DND-41 (cell line): ENCODE results near the gene ZNF445.
"Not testable (repeated sequence)": the region's sequence is repeated elsewhere in the genome, so short reads cannot be mapped to it uniquely, and the experiment has no call there.

Experiments used
- ATAC-seq: fragments of 200-7000 bp; cut with Tn5 transposase; 3 replicates; pipeline ENCODE4 v1.9.1; 2021; ENCODE audit warnings: low read depth; ENCODE audit not compliant: insufficient read depth
- DNase-seq: peaks from one replicate; pipeline ENCODE4 v3.0.0-alpha.2; 2020
- H2AFZ ChIP-seq: 2 replicates; pipeline ENCODE4 v1.6.0; 2012; ENCODE audit warnings: low read depth, low read length
- H3K27ac ChIP-seq: 2 replicates; pipeline ENCODE4 v1.5.1; 2012; ENCODE audit warnings: low read length, inconsistent platforms
- H3K27me3 ChIP-seq: fragments of 200-600 bp; sonication (generic); 2 replicates; pipeline ENCODE4 v1.6.0; 2012; ENCODE audit warnings: low read length, mild to moderate bottlenecking, inconsistent platforms; ENCODE audit not compliant: insufficient read depth, poor library complexity
- H3K36me3 ChIP-seq: 2 replicates; pipeline ENCODE4 v1.5.1; 2012; ENCODE audit warnings: low read length, inconsistent platforms; ENCODE audit not compliant: insufficient read depth
- H3K4me1 ChIP-seq: 2 replicates; pipeline ENCODE4 v1.5.1; 2012; ENCODE audit warnings: mild to moderate bottlenecking, low read length; ENCODE audit not compliant: insufficient read depth
- H3K4me2 ChIP-seq: 2 replicates; pipeline ENCODE4 v1.6.0; 2012; ENCODE audit warnings: mild to moderate bottlenecking, moderate library complexity, low read length, inconsistent platforms; ENCODE audit not compliant: insufficient read depth
- H3K4me3 ChIP-seq, 2 experiments: fragments of 200-600 bp in 1 of 2; shearing (Covaris generic) in 1 of 2; 2 replicates each; pipeline ENCODE4 v1.5.1; 2012 to 2016; ENCODE audit warnings: inconsistent platforms in 2 of 2, low read length in 2 of 2, mild to moderate bottlenecking in 2 of 2, low read depth in 1 of 2, moderate library complexity in 1 of 2
- H3K79me2 ChIP-seq: 2 replicates; pipeline ENCODE4 v1.6.0; 2012; ENCODE audit warnings: low read length, inconsistent platforms; ENCODE audit not compliant: insufficient read depth
- H3K9ac ChIP-seq: 2 replicates; pipeline ENCODE4 v1.6.0; 2012; ENCODE audit warnings: low read depth, mild to moderate bottlenecking, inconsistent platforms, low read length, moderate library complexity
- H3K9me3 ChIP-seq: 2 replicates; pipeline ENCODE4 v1.5.1; 2012; ENCODE audit warnings: low read length, moderate library complexity, mild to moderate bottlenecking, inconsistent platforms; ENCODE audit not compliant: insufficient read depth, severe bottlenecking
- H4K20me1 ChIP-seq: 2 replicates; pipeline ENCODE4 v1.6.0; 2012; ENCODE audit warnings: low read length; ENCODE audit not compliant: insufficient read depth
- EZH2 ChIP-seq: IDR thresholded peaks from 3 replicates; pipeline ENCODE4 v1.6.1; 2012; ENCODE audit warnings: borderline replicate concordance, low read depth, mild to moderate bottlenecking, moderate library complexity, low read length, inconsistent platforms; ENCODE audit not compliant: severe bottlenecking
- TF ChIP-seq, protein P1 (sequence below): IDR thresholded peaks from 2 replicates; pipeline ENCODE4 v1.5.1; 2012; ENCODE audit warnings: borderline replicate concordance, low read length, moderate library complexity, mild to moderate bottlenecking; ENCODE audit not compliant: poor library complexity, severe bottlenecking; ENCODE audit errors: extremely low read depth

The ZNF445 gene

DNA sequence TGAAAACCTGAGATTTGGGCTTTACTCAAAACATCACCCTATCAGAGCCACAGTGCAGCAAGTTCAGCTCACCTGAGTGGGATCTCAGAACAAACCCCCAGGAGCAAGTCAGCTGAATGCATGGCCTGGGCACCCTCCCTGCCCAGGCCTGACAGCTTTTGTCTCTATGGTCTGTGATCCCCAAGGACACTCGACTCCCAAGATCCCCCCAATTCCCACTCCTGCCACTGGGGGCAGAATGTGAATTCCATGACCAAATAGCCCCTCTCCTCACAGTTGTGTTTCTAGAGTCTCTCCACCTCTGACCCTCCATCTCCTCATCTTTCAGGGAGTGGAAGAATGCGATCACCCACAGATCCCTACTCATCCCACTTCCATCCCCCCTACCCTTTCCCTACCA is 58.9 kb downstream of the ZNF445 start:
- no peak overlapping the region for H2AFZ ChIP-seq
- no peak overlapping the region for H3K9ac ChIP-seq
- no peak overlapping the region for H3K27ac ChIP-seq
- no peak overlapping the region for H3K4me3 ChIP-seq
- DNase-seq (no peak), ATAC-seq (no peak)
- no peaks in the 10 kb centered on the region for H4K20me1 ChIP-seq
- H3K4me2 ChIP-seq = no peak overlapping the region
- no peaks in the 10 kb centered on the region for H3K27me3 ChIP-seq
- H3K4me1 ChIP-seq = no peaks in the 10 kb centered on the region
- H3K9me3 ChIP-seq = no peaks in the 10 kb centered on the region
- TF ChIP-seq, protein P1, sequence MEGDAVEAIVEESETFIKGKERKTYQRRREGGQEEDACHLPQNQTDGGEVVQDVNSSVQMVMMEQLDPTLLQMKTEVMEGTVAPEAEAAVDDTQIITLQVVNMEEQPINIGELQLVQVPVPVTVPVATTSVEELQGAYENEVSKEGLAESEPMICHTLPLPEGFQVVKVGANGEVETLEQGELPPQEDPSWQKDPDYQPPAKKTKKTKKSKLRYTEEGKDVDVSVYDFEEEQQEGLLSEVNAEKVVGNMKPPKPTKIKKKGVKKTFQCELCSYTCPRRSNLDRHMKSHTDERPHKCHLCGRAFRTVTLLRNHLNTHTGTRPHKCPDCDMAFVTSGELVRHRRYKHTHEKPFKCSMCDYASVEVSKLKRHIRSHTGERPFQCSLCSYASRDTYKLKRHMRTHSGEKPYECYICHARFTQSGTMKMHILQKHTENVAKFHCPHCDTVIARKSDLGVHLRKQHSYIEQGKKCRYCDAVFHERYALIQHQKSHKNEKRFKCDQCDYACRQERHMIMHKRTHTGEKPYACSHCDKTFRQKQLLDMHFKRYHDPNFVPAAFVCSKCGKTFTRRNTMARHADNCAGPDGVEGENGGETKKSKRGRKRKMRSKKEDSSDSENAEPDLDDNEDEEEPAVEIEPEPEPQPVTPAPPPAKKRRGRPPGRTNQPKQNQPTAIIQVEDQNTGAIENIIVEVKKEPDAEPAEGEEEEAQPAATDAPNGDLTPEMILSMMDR = peak; percentile 46
- TF ChIP-seq EZH2 = no peak
- no peaks in the 10 kb centered on the region for H3K36me3 ChIP-seq
- no peaks in the 10 kb centered on the region for H3K79me2 ChIP-seq

DNA sequence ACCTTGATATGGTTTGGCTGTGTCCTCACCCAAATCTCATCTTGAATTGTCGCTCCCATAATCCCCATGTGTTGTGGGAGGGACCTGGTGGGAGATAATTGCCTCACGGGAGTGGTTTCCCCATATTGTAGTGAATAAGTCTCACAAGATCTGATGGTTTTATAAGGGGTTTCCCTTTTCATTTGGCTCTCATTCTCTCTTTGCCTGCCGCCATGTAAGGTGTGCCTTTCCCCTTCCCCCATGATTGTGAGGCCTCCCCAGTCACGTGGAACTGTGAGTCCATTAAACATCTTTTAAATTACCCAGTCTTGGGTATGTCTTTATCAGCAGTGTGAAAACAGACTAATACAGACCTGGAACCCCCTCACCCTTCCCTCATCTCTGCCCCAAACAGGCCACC is 59.4 kb downstream of the ZNF445 start:
- not testable (repeated sequence) for DNase-seq, H3K9ac ChIP-seq, H4K20me1 ChIP-seq, H3K79me2 ChIP-seq, H3K36me3 ChIP-seq, H3K4me3 ChIP-seq, ATAC-seq, H3K27me3 ChIP-seq, H3K9me3 ChIP-seq, H2AFZ ChIP-seq, H3K27ac ChIP-seq, H3K4me1 ChIP-seq, H3K4me2 ChIP-seq

DNA sequence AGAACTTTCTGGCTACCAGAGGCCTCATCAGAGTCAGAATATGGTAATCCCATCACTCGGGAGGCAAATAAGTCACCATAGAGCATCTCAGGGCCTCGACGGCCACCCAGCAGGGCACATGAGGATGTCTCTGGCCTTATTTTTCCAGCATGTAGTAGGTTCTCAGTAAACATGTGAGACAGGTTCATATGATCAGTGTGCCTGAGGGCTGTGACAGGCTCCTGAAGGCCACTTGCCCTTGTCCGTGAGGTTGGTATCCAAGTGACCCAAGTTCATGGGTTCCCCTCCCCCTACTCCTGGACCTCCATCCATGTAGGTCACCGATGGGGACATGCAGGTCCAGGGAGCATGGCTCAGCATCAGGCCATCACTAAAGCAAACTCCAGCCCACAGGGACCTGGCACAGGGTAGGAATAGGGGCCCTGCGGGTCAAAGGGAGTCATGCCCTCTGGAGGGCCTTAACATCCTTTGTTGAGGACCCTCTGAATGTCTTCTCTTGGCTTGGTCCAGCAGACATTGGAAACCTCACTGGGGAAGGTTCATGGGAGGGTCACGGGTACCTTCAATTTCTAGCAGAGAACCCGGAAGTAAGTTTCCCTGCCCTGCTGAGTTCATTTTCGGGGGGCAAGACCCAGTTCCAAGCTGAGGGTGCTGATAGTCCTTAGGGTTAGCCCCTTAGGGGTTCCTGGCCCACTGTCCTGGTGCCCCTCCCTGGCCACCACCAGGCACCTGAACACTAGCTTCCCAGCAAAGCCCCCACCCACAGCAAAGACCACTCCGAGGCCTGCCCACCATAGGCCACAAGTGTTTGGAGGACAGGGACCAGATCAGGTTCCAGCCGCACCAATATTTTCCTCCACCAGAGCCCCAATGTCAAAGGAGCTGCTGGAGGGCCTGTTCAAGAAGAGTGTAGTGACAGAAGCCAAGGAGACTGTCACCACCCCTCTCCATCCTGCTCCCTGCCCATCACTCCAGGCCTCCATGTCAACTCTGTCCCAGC is 61.1 kb downstream of the ZNF445 start:
- Histone ChIP-seq H3K27me3 (no peaks in the 10 kb centered on the region), H3K36me3 (no peaks in the 10 kb centered on the region), H4K20me1 (no peaks in the 10 kb centered on the region), H3K9me3 (no peaks in the 10 kb centered on the region), H2AFZ (no peak overlapping the region), H3K4me1 (no peaks in the 10 kb centered on the region), H3K4me3 (no peak overlapping the region), H3K4me2 (no peak overlapping the region), H3K79me2 (no peaks in the 10 kb centered on the region), H3K27ac (no peak overlapping the region), H3K9ac (no peak overlapping the region)
- TF ChIP-seq EZH2 = no peak
- TF ChIP-seq, protein P1 = no peak
- ATAC-seq = no peak
- DNase-seq = no peak

DNA sequence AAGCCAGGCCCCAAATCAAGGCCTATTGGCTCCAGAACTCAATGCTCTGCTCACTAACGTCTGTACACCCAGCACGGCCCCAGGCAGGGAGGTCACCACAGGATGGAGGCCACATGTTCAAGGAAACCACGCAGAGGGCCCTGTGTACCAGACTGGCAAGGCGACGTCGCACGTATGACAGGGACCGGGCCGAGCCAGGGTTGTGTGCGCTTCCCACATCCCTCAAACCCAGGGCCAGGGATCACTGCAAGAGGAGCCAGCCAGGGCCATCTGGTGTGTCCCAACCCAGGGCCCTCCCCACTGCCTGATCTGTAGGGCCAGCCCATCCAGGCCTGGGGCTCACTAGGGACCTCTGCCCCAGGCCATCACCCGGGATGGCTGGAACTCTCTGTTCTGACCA is 62.0 kb downstream of the ZNF445 start:
- no peaks in the 10 kb centered on the region for H3K79me2 ChIP-seq

More for the DNA sequence above, 62.0 kb downstream of the ZNF445 start:
- no peak for TF ChIP-seq EZH2
- TF ChIP-seq, protein P1 = no peak
- H3K4me2 ChIP-seq = no peak overlapping the region
- ATAC-seq = no peak
- no peaks in the 10 kb centered on the region for H3K36me3 ChIP-seq
- no peak overlapping the region for H3K9ac ChIP-seq
- no peaks in the 10 kb centered on the region for H3K9me3 ChIP-seq
- DNase-seq = no peak
- no peak overlapping the region for H3K4me3 ChIP-seq
- no peaks in the 10 kb centered on the region for H3K4me1 ChIP-seq
- no peaks in the 10 kb centered on the region for H3K27me3 ChIP-seq
- H2AFZ ChIP-seq = no peak overlapping the region
- H4K20me1 ChIP-seq = no peaks in the 10 kb centered on the region
- no peak overlapping the region for H3K27ac ChIP-seq
